ENCODE results near the gene USH2A. TPM values are rescaled to one million over a fixed set of nuclear protein-coding genes. Genes with fewer than 3 reads are reported as not detected.

USH2A gene
- total and polyA plus RNA-seq, 2 donors, result 0.16 TPM; not detected in 1

DNA sequence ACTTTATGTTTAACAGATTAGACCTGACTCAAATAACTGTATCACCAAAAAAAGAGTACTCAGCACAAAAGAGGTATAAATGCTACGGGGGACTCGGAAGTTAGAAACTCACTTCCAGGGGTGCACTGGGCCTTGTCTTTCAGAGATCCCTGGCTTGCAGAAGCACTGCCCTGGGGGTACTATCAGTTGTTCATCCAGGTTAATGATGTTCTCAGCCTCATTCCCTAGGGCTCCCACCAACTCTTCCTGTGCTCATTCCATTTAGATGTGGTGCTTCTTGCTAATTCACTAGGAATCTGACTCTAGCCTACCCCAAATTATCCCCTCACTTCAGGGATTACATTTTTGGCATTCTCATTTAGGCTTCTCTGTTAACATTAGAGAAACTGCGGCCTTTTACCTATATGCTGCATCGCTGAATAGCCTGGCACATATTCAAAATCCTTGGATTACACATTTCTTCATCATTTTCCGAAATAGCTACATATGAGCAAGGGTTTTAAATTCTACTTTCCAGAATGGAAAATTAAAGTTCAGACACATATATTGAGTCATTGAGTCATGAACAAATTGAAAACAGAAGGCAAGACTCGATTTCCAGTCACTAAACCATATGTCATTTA, 517.6 kb downstream of the USH2A start:
- DNase-seq (ENCODE audit: extremely low spot score), result no peak

DNA sequence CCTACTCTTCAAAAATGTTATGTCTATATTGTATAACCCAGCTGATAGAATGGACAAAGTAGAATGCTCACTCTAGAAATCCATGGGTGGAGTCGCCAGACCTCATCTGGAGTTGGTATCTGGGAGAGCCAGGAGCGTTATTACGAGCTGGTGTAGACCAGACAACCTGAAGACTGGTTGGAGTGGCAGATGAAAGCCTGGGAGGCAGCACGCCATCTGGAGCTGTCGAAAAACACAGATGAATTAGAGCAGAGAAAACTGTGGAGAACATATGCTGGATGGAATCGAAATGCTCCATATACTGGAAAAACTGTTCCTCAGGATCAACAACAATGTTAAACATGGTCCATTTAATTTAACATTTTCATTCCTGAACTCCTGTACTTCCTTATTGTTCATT, 522.6 kb downstream of the USH2A start:
- no peak overlapping the region for H3K4me3 ChIP-seq (ENCODE audit: low read depth, low read length)
- no peaks in the 10 kb centered on the region for H3K4me1 ChIP-seq (ENCODE audit: insufficient read depth)
- WGBS, result 80% methylated on average over 6 of the region's 6 CpGs
- H3K36me3 ChIP-seq (ENCODE audit: insufficient read depth), result no peaks in the 10 kb centered on the region
- no peak overlapping the region for H3K27ac ChIP-seq (ENCODE audit: low read depth)
- no peak for DNase-seq (ENCODE audit: extremely low spot score)

More for the DNA sequence above, 517.6 kb downstream of the USH2A start:
- Histone ChIP-seq H3K4me1 (ENCODE audit: insufficient read depth) (no peaks in the 10 kb centered on the region), H3K27ac (ENCODE audit: low read depth) (no peak overlapping the region), H3K4me3 (ENCODE audit: low read depth, low read length) (no peak overlapping the region), H3K36me3 (ENCODE audit: insufficient read depth) (no peaks in the 10 kb centered on the region)
- 86% methylated on average over 6 of the region's 6 CpGs for WGBS

DNA sequence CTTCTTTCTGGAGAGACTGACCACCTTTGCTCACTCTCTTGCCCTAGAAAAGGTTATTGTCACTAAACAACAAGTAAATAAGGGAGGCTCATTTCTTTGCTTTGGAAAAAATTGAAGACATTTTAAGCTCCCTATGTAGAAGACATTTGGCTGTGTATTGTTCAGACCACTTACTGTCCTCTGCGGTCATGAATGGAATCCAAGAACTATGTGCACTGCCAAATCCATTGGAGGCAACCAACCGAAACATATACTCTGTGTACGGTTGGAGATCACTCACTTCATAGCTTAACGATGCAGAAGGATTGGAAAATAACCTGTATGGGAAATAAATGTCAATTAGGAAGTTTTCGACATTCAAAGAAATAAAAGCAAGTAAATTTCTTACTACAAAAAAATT, 523.3 kb downstream of the USH2A start:
- WGBS, result 82% methylated on average over 5 of the region's 5 CpGs

DNA sequence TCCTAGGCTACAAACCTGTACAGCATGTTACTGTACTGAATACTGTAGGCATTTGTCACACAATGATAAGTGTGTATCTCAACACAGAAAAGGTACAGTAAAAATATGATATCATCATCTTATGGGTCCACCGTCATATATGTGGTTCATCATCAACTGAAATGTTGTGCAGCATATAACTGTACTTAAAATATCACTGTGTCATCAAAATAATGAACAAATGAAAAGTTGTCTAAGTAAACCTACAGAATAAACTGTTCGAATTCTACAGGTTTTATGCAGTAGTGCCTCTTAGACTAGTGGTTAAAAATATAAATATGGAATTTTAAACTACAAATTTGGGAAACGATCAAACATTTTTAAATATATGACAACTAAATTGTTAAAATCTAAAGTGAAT, 527.4 kb downstream of the USH2A start:
- WGBS, result 88% methylated on average over 3 of the region's 3 CpGs
- H3K27ac ChIP-seq (ENCODE audit: low read depth), result no peak overlapping the region
- DNase-seq (ENCODE audit: extremely low spot score), result no peak
- no peaks in the 10 kb centered on the region for H3K36me3 ChIP-seq (ENCODE audit: insufficient read depth)
- H3K4me1 ChIP-seq (ENCODE audit: insufficient read depth), result no peaks in the 10 kb centered on the region
- no peak overlapping the region for H3K4me3 ChIP-seq (ENCODE audit: low read depth, low read length)

More for the DNA sequence above, 523.3 kb downstream of the USH2A start:
- Histone ChIP-seq H3K36me3 (ENCODE audit: insufficient read depth) (no peaks in the 10 kb centered on the region), H3K4me3 (ENCODE audit: low read depth, low read length) (no peak overlapping the region), H3K4me1 (ENCODE audit: insufficient read depth) (no peaks in the 10 kb centered on the region), H3K27ac (ENCODE audit: low read depth) (no peak overlapping the region)
- no peak for DNase-seq (ENCODE audit: extremely low spot score)

DNA sequence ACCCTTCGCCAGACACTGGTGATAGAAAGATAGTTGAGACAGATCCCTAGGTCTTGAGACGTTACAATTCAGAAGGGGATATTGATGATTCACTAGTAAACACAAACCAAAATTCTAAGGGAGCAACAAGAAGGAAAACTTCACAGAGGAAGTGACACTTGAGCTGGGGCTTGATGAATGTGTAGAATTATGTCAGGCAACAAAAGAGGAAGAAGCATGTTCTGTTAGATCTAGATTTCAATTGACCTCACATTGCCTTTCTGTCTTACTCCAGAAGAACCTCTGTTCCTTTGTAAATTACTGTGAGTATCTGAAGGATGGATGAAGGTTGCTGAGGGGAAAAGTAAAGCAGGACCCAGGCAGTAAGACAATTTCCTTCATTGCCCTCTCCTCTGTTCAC, 528.0 kb downstream of the USH2A start:
- H3K4me3 ChIP-seq (ENCODE audit: low read depth, low read length), result no peak overlapping the region
- no peaks in the 10 kb centered on the region for H3K4me1 ChIP-seq (ENCODE audit: insufficient read depth)
- WGBS, result 82% methylated on average over 2 of the region's 2 CpGs
- DNase-seq (ENCODE audit: extremely low spot score), result no peak
- H3K36me3 ChIP-seq (ENCODE audit: insufficient read depth), result no peaks in the 10 kb centered on the region
- H3K27ac ChIP-seq (ENCODE audit: low read depth), result no peak overlapping the region

DNA sequence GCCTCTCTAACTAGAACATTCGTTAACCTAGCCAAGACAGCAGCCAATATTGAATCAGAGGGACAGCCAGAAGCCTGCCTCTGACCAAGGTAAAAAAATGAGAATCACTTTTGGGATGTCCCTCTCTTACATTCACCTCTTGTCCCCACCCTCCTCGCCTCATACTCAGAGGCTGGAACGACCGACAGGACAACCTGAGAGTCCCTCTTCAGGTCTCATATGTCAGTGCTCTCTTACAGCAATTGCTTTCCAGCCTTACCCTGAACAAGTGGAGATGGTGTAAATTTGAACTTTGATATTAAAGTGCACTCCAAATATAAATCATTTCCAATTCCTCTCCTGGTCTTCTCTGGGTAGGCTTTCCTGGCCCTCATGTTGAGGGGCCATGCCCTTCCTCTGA, 528.6 kb downstream of the USH2A start:
- DNase-seq (ENCODE audit: extremely low spot score), result no peak
- Histone ChIP-seq H3K4me3 (ENCODE audit: low read depth, low read length) (no peak overlapping the region), H3K4me1 (ENCODE audit: insufficient read depth) (no peaks in the 10 kb centered on the region), H3K27ac (ENCODE audit: low read depth) (no peak overlapping the region), H3K36me3 (ENCODE audit: insufficient read depth) (no peaks in the 10 kb centered on the region)
- 70% methylated on average over 4 of the region's 4 CpGs for WGBS

DNA sequence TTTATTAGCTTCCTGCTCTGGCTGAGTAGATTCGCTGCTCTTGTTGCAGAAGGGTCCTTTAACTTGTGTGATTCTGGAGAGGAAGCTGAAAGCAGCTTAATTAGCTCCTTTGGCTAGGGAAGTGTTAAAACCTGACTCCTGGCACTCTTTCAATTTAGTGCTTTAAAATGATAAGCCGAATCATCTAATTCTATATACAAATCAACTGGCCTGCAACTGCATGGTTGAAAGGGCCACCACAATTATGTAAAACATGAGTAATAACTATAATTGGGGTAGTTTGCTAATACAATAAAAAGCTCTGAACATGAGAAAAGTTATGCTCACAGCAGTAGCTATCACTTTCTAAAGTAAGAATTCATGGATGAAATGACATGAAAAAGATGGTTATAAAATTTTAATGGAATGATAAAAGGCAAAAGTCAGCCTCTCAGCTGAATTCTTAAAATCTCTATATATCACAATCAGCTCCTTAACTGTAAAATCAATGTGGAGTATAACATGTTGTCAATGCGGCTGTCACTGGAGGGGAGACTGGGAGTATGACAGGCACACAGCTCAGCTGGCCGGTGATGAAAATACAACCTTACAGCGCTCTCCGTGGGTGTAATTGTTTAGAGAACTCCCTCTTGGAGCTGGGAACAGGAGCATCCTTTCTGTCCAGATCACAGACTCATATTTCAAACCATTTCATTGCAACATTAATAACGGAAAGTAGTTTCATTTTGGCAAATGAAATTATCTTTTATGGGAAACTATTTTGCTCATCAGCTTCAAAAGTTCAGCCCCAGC, 531.8 kb downstream of the USH2A start:
- Histone ChIP-seq H3K36me3 (ENCODE audit: insufficient read depth) (no peaks in the 10 kb centered on the region), H3K4me3 (ENCODE audit: low read depth, low read length) (no peak overlapping the region), H3K4me1 (ENCODE audit: insufficient read depth) (no peaks in the 10 kb centered on the region), H3K27ac (ENCODE audit: low read depth) (no peak overlapping the region)
- no peak for DNase-seq (ENCODE audit: extremely low spot score)
- WGBS, result 24% methylated on average over 7 of the region's 7 CpGs

DNA sequence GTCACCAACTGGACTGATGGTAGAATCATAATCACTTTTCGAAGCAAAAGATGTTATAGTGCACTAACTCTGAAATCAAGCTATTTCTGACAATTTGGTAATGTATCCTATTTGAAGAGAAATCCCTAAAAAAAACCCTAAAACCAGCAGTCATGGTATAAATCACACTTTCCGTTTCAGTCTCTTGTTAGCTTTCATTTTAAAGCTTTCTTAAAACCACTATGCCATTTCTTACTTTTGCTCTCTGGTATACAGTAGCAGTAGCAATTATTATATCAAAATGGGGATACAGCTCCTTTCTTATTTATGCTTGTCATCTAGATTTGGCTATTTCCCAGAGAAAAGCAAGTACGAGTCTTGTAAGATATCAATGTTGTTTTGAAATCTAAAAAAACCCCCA, 532.8 kb downstream of the USH2A start:
- WGBS, result 58% methylated on average over 3 of the region's 3 CpGs
- H3K36me3 ChIP-seq (ENCODE audit: insufficient read depth), result no peaks in the 10 kb centered on the region
- no peak for DNase-seq (ENCODE audit: extremely low spot score)
- H3K4me1 ChIP-seq (ENCODE audit: insufficient read depth), result no peaks in the 10 kb centered on the region
- no peak overlapping the region for H3K27ac ChIP-seq (ENCODE audit: low read depth)
- H3K4me3 ChIP-seq (ENCODE audit: low read depth, low read length), result no peak overlapping the region

DNA sequence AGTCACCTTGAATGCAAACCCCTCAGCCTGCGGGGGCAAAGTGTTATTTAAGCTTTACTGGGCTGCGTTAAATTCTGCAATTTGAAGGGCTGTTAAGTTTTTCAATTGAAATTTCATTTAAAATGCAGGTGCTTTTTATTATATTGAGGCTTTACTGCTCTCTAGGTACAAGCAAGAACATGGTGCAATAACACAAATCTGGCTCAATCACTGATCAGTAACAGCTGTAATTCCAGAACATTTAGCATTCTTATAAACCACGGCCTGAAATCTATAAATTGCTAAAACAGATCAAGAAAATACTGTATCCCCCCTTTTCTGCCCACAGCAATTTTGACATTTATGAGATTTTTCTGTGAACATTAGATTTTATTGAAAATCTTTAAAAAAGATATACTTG, 533.4 kb downstream of the USH2A start:
- no peak overlapping the region for H3K27ac ChIP-seq (ENCODE audit: low read depth)
- WGBS, result 61% methylated on average over 3 of the region's 3 CpGs
- DNase-seq (ENCODE audit: extremely low spot score), result no peak
- H3K4me3 ChIP-seq (ENCODE audit: low read depth, low read length), result no peak overlapping the region
- H3K4me1 ChIP-seq (ENCODE audit: insufficient read depth), result no peaks in the 10 kb centered on the region
- H3K36me3 ChIP-seq (ENCODE audit: insufficient read depth), result no peaks in the 10 kb centered on the region

DNA sequence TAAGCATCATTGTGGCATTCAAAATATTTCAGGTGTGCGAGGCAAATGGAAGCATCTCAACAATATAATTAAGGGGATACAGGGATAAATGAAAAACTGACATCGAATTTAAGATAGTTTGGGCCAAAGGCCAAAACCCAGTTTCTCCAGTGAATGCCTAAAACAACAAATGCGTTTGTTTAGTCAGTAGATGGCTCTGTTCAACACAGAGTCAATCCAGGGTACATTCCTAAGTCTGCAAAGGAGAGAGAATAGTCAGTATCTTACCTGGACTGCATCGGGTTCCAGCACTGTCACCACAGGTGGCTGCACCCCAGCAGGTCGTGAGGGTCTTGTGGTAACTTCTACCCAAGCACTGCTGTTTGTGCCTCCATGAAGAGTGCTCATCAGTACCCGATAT, 535.1 kb downstream of the USH2A start:
- Histone ChIP-seq H3K27ac (ENCODE audit: low read depth) (no peak overlapping the region), H3K36me3 (ENCODE audit: insufficient read depth) (no peaks in the 10 kb centered on the region), H3K4me1 (ENCODE audit: insufficient read depth) (no peaks in the 10 kb centered on the region), H3K4me3 (ENCODE audit: low read depth, low read length) (no peak overlapping the region)
- DNase-seq (ENCODE audit: extremely low spot score), result no peak
- WGBS, result 76% methylated on average over 6 of the region's 6 CpGs

DNA sequence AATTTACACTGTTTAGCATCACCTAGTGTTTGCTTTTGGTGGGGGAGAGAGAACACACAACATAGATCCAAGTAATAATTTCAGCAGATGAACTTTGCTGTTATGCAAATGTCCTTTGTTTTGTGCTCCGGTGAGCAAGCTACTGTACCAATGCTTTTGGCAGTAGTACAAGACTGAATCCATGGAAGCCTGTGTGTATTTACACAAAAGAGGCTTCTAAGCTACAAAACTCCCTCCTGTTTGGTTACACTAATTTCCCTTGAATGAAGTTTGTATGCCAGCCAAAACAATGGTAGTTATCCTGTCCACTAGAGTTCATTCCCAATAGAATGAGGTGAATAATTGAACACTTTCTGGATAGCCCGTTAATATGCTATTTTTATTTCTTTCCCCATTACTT, 535.6 kb downstream of the USH2A start:
- Histone ChIP-seq H3K4me3 (ENCODE audit: low read depth, low read length) (no peak overlapping the region), H3K36me3 (ENCODE audit: insufficient read depth) (no peaks in the 10 kb centered on the region), H3K4me1 (ENCODE audit: insufficient read depth) (no peaks in the 10 kb centered on the region), H3K27ac (ENCODE audit: low read depth) (no peak overlapping the region)
- WGBS, result 66% methylated on average over 2 of the region's 2 CpGs
- DNase-seq (ENCODE audit: extremely low spot score), result no peak

DNA sequence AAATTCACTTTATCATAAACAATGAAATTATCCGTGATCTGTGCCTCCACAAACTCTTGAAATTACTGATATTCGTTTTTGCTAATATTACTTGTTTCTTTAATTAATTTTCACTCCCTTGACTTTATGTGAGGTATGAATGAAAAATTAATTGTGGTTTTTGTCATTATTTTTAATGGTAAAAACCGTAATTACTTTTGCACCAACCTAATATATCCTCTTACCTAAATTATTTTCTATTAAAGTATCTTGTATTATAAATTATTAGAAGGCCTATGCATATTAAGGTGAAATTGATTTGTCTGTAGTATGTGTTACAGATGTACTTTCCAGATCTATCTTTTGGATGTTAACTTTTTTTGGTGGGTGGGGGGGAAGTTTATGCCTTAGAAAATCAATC, 540.2 kb downstream of the USH2A start:
- no peaks in the 10 kb centered on the region for H3K36me3 ChIP-seq (ENCODE audit: insufficient read depth)
- 76% methylated on average over 3 of the region's 3 CpGs for WGBS
- no peak overlapping the region for H3K27ac ChIP-seq (ENCODE audit: low read depth)
- H3K4me1 ChIP-seq (ENCODE audit: insufficient read depth), result no peaks in the 10 kb centered on the region
- H3K4me3 ChIP-seq (ENCODE audit: low read depth, low read length), result no peak overlapping the region
- no peak for DNase-seq (ENCODE audit: extremely low spot score)

DNA sequence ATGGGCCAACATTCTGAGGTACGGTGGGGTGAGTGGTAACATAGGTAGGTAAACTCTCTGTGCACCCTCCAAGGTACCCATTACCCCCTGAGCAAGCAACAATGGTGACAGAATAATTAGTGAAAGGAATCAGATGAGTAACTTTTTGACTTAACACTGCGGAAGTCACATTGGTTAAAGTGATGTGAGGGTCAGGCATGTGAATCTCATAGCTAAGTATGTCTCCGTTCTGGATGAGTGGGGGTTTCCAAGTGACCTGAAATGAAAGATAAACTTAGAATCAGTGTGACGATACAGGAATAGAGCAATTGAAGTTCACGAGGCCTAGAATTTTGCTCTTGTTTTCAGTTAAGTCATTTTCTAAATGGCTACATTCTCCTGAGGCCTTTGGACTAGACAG, 544.4 kb downstream of the USH2A start:
- WGBS, result 94% methylated on average over 5 of the region's 5 CpGs
- no peaks in the 10 kb centered on the region for H3K36me3 ChIP-seq (ENCODE audit: insufficient read depth)
- H3K4me1 ChIP-seq (ENCODE audit: insufficient read depth), result no peaks in the 10 kb centered on the region
- H3K4me3 ChIP-seq (ENCODE audit: low read depth, low read length), result no peak overlapping the region
- DNase-seq (ENCODE audit: extremely low spot score), result no peak
- no peak overlapping the region for H3K27ac ChIP-seq (ENCODE audit: low read depth)

DNA sequence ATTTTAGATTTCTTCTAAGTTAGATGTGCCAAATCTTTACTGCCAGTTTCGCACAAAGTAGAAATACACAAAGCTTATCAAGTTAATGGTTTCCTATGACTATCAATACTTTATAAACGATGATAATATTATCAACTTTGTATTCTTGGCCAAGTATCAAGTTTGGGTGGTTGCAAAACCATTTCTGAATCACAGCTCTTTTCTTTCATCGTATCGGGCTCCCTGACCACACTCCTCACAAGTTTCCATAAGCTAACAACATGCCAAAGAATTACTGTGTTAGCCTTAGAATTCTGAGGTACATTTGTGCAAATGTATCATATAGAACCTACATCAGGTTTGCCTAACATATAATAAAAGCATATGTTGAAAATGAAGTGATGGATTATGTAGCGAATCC, 545.1 kb downstream of the USH2A start:
- Histone ChIP-seq H3K27ac (ENCODE audit: low read depth) (no peak overlapping the region), H3K4me3 (ENCODE audit: low read depth, low read length) (no peak overlapping the region), H3K36me3 (ENCODE audit: insufficient read depth) (no peaks in the 10 kb centered on the region), H3K4me1 (ENCODE audit: insufficient read depth) (no peaks in the 10 kb centered on the region)
- 39% methylated on average over 5 of the region's 5 CpGs for WGBS
- DNase-seq (ENCODE audit: extremely low spot score), result no peak

Measured in urinary bladder (tissue), 4 donors.